HepG2 (cell line): Measurements from ENCODE around the gene TIMM44. TPM values are rescaled to one million over a fixed set of nuclear protein-coding genes. Genes with fewer than 3 reads are reported as not detected.

Experiments
- CENPBD1 ChIP-seq: sonication (generic); formaldehyde crosslinking; IDR thresholded peaks from 2 replicates; pipeline ENCODE4 v1.8.0; 2022; ENCODE audit warnings: missing genetic modification reagents, low read depth, mild to moderate bottlenecking, borderline replicate concordance
- DPF2 ChIP-seq: sonication (generic); formaldehyde crosslinking; IDR thresholded peaks from 2 replicates; pipeline ENCODE4 v1.4.0; 2020; ENCODE audit warnings: mild to moderate bottlenecking, low read depth, missing genetic modification reagents, borderline replicate concordance
- DZIP1 ChIP-seq: sonication (generic); formaldehyde crosslinking; IDR thresholded peaks from 2 replicates; pipeline ENCODE4 v1.5.0; 2020; ENCODE audit warnings: mild to moderate bottlenecking, missing genetic modification reagents
- EEA1 ChIP-seq: sonication (generic); formaldehyde crosslinking; IDR thresholded peaks from 2 replicates; pipeline ENCODE4 v1.5.1; 2020; ENCODE audit warnings: mild to moderate bottlenecking, missing genetic modification reagents, borderline replicate concordance
- FOSL2 ChIP-seq: sonication (generic); formaldehyde crosslinking; IDR thresholded peaks from 2 replicates; pipeline ENCODE4 v1.4.0; 2020; ENCODE audit warnings: missing genetic modification reagents
- FOXK1 ChIP-seq: sonication (generic); formaldehyde crosslinking; IDR thresholded peaks from 2 replicates; pipeline ENCODE4 v1.4.0; 2020; ENCODE audit warnings: low read depth, missing genetic modification reagents, borderline replicate concordance
- SMARCE1 ChIP-seq: fragments of 450-650 bp; IDR thresholded peaks from 2 replicates; pipeline ENCODE4 v1.6.1; 2017; ENCODE audit warnings: borderline replicate concordance
- YY1 ChIP-seq: IDR thresholded peaks from 2 replicates; pipeline ENCODE4 v1.6.1; 2011; ENCODE audit warnings: low read length, low read depth, moderate library complexity, mild to moderate bottlenecking; ENCODE audit not compliant: insufficient read depth, insufficient replicate concordance
- ZNF160 ChIP-seq: sonication (generic); formaldehyde crosslinking; IDR thresholded peaks from 2 replicates; pipeline ENCODE4 v1.8.0; 2022; ENCODE audit warnings: mild to moderate bottlenecking, inconsistent platforms, missing genetic modification reagents
- ZNF44 ChIP-seq: sonication (generic); formaldehyde crosslinking; IDR thresholded peaks from 2 replicates; pipeline ENCODE4 v1.5.1; 2020; ENCODE audit warnings: mild to moderate bottlenecking, missing genetic modification reagents
- polyA plus RNA-seq, 8 experiments: library from polyadenylated mRNA; depleted of rRNA in 3 of 8; stranded (reverse) in 7 of 8; unstranded in 1 of 8; fragments of >200 nt; fragmentation: Illumina TruSeq in 4 of 8; extraction: Trizol in 4 of 8; gene quantifications; 2 replicates each; pipeline versions ENCODE4 v1.2.1 to v1.2.3, GENCODE V29; 2011 to 2016; ENCODE audit warnings: low read depth in 4 of 8, missing spikeins in 1 of 8, mixed read lengths in 1 of 8; ENCODE audit not compliant: insufficient read depth in 1 of 8
- total RNA-seq, 5 experiments: library from RNA; depleted of rRNA; stranded (reverse); fragments of >200 nt; fragmentation: Illumina TruSeq; extraction: Trizol; gene quantifications; 2 replicates each; pipeline ENCODE4 v1.2.3, GENCODE V29; 2016; ENCODE audit warnings: low read depth in 1 of 5
- TF ChIP-seq, protein P1 (sequence below): sonication (generic); formaldehyde crosslinking; IDR thresholded peaks from 2 replicates; pipeline ENCODE4 v1.8.0; 2022; ENCODE audit warnings: missing genetic modification reagents, mild to moderate bottlenecking, moderate library complexity, borderline replicate concordance
- TF ChIP-seq, protein P2 (sequence below): sonication (generic); formaldehyde crosslinking; IDR thresholded peaks from 2 replicates; pipeline ENCODE4 v1.4.0; 2020; ENCODE audit warnings: missing genetic modification reagents, mild to moderate bottlenecking, borderline replicate concordance
- TF ChIP-seq, protein P3 (sequence below): sonication (generic); formaldehyde crosslinking; IDR thresholded peaks from 2 replicates; pipeline ENCODE4 v1.5.0; 2020; ENCODE audit warnings: mild to moderate bottlenecking, missing genetic modification reagents

TIMM44 gene
- total and polyA plus RNA-seq, 2 of the 13 experiments (the other 11 are each of a cell fraction or from before 2014, with no cell fraction given): 42.9 to 72.6 TPM

DNA sequence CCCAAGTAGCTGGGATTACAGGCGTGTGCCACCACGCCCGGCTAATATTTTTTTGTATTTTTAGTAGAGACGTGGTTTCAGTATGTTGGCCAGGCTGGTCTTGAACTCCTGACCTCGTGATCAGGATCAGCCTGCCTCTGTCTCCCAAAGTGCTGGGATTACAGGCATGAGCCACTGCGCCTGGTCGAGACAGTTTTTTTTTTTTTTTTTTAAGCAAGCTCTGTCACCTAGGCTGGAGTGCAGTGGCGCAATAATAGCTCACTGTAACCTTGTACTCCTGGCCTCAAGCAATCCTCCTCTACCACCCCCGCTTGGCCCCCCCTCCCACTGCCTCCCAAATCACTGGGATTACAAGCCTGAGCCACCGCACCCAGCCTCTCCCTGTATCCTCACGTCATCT lies 46.2 kb downstream of the TIMM44 start (continued):
- TF ChIP-seq EEA1 (CRISPR knock-in tag) (no peak), ZNF44 (CRISPR knock-in tag) (no peak), CENPBD1 (CRISPR knock-in tag) (no peak), YY1 (no peak), ZNF160 (CRISPR knock-in tag) (no peak), DPF2 (CRISPR knock-in tag) (peak; percentile 49; the same call in 1 of the 2 replicates), FOXK1 (CRISPR knock-in tag) (no peak; the same call in 1 of the 2 replicates), SMARCE1 (no peak), DZIP1 (no peak), FOSL2 (CRISPR knock-in tag) (peak; percentile 38; the same call in 1 of the 2 replicates)
- TF ChIP-seq, protein P1, sequence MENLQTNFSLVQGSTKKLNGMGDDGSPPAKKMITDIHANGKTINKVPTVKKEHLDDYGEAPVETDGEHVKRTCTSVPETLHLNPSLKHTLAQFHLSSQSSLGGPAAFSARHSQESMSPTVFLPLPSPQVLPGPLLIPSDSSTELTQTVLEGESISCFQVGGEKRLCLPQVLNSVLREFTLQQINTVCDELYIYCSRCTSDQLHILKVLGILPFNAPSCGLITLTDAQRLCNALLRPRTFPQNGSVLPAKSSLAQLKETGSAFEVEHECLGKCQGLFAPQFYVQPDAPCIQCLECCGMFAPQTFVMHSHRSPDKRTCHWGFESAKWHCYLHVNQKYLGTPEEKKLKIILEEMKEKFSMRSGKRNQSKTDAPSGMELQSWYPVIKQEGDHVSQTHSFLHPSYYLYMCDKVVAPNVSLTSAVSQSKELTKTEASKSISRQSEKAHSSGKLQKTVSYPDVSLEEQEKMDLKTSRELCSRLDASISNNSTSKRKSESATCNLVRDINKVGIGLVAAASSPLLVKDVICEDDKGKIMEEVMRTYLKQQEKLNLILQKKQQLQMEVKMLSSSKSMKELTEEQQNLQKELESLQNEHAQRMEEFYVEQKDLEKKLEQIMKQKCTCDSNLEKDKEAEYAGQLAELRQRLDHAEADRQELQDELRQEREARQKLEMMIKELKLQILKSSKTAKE: no peak
- TF ChIP-seq, protein P2, sequence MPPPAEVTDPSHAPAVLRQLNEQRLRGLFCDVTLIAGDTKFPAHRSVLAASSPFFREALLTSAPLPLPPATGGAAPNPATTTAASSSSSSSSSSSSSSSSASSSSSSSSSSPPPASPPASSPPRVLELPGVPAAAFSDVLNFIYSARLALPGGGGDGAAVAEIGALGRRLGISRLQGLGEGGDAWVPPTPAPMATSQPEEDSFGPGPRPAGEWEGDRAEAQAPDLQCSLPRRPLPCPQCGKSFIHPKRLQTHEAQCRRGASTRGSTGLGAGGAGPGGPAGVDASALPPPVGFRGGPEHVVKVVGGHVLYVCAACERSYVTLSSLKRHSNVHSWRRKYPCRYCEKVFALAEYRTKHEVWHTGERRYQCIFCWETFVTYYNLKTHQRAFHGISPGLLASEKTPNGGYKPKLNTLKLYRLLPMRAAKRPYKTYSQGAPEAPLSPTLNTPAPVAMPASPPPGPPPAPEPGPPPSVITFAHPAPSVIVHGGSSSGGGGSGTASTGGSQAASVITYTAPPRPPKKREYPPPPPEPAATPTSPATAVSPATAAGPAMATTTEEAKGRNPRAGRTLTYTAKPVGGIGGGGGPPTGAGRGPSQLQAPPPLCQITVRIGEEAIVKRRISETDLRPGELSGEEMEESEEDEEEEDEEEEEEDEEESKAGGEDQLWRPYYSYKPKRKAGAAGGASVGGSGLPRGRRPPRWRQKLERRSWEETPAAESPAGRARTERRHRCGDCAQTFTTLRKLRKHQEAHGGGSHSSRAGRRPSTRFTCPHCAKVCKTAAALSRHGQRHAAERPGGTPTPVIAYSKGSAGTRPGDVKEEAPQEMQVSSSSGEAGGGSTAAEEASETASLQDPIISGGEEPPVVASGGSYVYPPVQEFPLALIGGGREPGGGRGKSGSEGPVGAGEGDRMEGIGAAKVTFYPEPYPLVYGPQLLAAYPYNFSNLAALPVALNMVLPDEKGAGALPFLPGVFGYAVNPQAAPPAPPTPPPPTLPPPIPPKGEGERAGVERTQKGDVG (CRISPR knock-in tag): no peak
- TF ChIP-seq, protein P3, sequence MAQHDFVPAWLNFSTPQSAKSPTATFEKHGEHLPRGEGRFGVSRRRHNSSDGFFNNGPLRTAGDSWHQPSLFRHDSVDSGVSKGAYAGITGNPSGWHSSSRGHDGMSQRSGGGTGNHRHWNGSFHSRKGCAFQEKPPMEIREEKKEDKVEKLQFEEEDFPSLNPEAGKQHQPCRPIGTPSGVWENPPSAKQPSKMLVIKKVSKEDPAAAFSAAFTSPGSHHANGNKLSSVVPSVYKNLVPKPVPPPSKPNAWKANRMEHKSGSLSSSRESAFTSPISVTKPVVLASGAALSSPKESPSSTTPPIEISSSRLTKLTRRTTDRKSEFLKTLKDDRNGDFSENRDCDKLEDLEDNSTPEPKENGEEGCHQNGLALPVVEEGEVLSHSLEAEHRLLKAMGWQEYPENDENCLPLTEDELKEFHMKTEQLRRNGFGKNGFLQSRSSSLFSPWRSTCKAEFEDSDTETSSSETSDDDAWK (CRISPR knock-in tag): no peak
